ENCODE data around the gene RFTN2. TPM values are rescaled to one million over a fixed set of nuclear protein-coding genes. Genes with fewer than 3 reads are reported as not detected.

RFTN2 gene, protein sequence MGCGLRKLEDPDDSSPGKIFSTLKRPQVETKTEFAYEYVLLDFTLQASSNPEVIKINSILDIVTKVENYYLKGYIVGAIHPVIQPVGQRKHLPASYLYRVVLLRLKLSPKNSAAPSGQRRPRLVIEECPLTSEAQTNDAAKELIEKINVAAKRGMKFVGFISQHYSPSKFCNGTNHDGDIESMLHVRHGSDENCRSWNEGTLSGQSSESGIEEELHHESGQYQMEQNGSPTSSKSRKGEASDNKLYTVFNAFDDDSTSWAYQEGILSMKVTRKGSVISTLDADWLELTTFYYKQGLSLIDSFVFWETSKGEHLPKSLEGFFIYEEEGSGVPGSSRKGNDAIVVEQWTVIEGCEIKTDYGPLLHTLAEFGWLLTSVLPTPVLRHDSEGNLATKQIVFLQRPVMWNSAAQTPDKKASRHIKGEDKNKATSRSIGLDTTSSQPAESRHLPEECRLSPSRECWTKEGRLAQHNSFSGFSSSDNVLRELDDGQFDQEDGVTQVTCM
- not detected for total RNA-seq

DNA sequence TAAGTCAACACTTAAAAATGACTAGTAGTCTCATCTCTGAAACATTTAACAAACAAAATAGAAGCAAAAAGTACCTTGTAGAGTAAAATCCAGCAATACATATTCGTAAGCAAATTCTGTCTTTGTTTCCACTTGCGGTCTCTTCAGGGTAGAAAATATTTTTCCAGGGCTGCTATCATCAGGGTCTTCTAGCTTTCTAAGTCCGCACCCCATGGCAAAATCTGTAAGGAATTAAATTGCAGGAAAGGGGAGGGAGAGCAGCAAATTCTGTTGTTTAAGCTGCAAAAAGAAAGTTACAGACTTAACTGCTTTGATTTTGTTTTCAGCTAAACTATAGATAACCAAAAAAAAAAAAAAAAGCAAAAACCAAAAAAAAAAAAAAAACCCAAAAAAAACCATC lies at the start of gene RFTN2:
Gene RFTN2 (minus strand): TSS at position 342 of the 400 bp plus-strand sequence. CDS start 129 bp downstream, at position 213.
- intact Hi-C loops (cut with micrococcal nuclease), result no loop called here
- no peaks in the 10 kb centered on the region for H3K36me3 Mint-ChIP-seq (ENCODE audit: low read depth)
- ChIA-PET POLR2A (no interaction called here), CTCF (no interaction called here)
- H3K4me1 Mint-ChIP-seq (ENCODE audit: low read depth), result peaks cover 6% of the 10 kb centered on the region
- ATAC-seq (no peak), DNase-seq (no peak)
- H3K4me3 Mint-ChIP-seq, result no peak within 1 kb of the TSS
- no peak within 1 kb of the TSS for H3K27ac Mint-ChIP-seq
- TF ChIP-seq, protein P1, sequence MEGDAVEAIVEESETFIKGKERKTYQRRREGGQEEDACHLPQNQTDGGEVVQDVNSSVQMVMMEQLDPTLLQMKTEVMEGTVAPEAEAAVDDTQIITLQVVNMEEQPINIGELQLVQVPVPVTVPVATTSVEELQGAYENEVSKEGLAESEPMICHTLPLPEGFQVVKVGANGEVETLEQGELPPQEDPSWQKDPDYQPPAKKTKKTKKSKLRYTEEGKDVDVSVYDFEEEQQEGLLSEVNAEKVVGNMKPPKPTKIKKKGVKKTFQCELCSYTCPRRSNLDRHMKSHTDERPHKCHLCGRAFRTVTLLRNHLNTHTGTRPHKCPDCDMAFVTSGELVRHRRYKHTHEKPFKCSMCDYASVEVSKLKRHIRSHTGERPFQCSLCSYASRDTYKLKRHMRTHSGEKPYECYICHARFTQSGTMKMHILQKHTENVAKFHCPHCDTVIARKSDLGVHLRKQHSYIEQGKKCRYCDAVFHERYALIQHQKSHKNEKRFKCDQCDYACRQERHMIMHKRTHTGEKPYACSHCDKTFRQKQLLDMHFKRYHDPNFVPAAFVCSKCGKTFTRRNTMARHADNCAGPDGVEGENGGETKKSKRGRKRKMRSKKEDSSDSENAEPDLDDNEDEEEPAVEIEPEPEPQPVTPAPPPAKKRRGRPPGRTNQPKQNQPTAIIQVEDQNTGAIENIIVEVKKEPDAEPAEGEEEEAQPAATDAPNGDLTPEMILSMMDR (IDR thresholded peaks at IDR 0.05), result no peak
- H3K27me3 Mint-ChIP-seq, result peaks cover 14% of the 10 kb centered on the region
- no peaks in the 10 kb centered on the region for H3K9me3 Mint-ChIP-seq

DNA sequence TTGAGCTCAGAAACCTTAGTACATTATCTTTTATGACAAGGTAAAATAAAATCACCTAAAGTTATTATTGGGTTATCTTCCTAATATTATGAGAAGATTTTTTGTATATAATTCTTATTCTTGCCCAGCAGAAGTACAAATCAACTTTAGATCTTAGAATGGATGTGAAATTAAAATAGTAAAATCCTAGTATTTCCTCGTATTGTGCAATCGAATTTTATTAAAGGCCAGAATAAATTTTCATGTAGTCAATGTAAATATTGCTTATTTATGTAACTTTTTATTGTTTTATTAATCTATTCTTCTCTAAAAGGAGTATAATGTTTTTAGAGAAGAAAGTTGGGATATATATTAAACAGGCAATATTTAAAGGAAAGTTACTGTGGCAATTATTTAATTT lies 42.5 kb upstream of the RFTN2 start:
- intact Hi-C loops (cut with micrococcal nuclease), result no loop called here
- no peaks in the 10 kb centered on the region for H3K27me3 Mint-ChIP-seq
- ChIA-PET POLR2A (interaction anchor here (0.7 kb wide), 1 partner anchor 12 kb away, joined by 3 read pairs; no protein-coding TSS in a partner anchor), CTCF (no interaction called here)
- H3K9me3 Mint-ChIP-seq, result no peaks in the 10 kb centered on the region
- TF ChIP-seq, protein P1 (IDR thresholded peaks at IDR 0.05), result no peak
- peaks cover 9% of the 10 kb centered on the region for H3K4me1 Mint-ChIP-seq (ENCODE audit: low read depth)
- H3K4me3 Mint-ChIP-seq, result no peak overlapping the region
- ATAC-seq (no peak), DNase-seq (no peak)
- H3K27ac Mint-ChIP-seq, result no peak overlapping the region
- peaks cover 14% of the 10 kb centered on the region for H3K36me3 Mint-ChIP-seq (ENCODE audit: low read depth)

DNA sequence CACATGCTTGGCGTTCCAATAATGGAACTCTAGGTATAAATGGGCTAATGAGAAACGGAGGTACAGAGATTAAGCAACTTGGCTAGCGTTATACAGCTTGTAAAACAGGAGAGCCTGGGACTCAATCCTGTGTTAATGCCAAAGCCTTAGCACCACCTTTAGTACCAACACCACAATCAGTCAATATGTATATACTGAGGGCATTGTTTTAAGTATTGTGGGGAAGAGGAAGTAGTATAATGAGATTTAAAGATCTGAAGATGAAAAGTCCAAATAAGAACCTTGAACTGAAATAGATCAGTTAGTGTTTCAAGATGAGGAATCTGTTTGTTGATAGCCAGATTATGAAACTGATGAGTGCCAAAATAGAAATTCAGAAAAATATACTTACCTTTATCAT lies 37.9 kb upstream of the RFTN2 start:
- CTCF ChIA-PET, result interaction anchor here (1.8 kb wide), 1 partner anchor 65 kb away, joined by 6 read pairs; no protein-coding TSS in a partner anchor
- peaks cover 51% of the 10 kb centered on the region for H3K36me3 Mint-ChIP-seq (ENCODE audit: low read depth)

DNA sequence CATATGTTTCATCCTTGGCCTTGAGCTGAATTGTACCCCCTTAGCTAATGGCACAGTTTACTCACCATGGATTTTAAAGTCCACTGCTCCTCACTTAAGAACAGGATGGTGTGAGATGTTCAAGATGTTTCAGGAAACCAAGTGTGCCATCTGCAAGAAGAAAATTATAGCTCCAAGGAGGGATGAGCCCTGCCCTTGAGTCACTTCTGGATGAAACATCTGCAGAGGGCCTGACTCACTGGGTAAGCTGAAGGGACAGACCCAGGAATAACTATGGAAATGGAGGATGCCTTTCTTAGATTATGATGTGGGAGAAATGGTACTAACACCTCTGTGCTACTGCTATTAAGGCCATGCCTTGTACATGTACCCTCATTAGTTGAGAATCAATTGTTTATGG lies 36.2 kb upstream of the RFTN2 start:
- ATAC-seq, result no peak
- H3K4me1 Mint-ChIP-seq (ENCODE audit: low read depth), result peaks cover 55% of the 10 kb centered on the region
- TF ChIP-seq, protein P1 (IDR thresholded peaks at IDR 0.05), result no peak
- ChIA-PET CTCF (no interaction called here), POLR2A (interaction anchor here (0.7 kb wide), 1 partner anchor 791 kb away, joined by 3 read pairs; no protein-coding TSS in a partner anchor)
- intact Hi-C loops (cut with micrococcal nuclease), result no loop called here
- peaks cover 60% of the 10 kb centered on the region for H3K36me3 Mint-ChIP-seq (ENCODE audit: low read depth)
- no peak overlapping the region for H3K27ac Mint-ChIP-seq
- DNase-seq, result no peak
- no peaks in the 10 kb centered on the region for H3K9me3 Mint-ChIP-seq
- no peak overlapping the region for H3K4me3 Mint-ChIP-seq
- no peaks in the 10 kb centered on the region for H3K27me3 Mint-ChIP-seq

More for the DNA sequence above, 37.9 kb upstream of the RFTN2 start:
- H3K27me3 Mint-ChIP-seq, result no peaks in the 10 kb centered on the region
- POLR2A ChIA-PET, result interaction anchor here (0.6 kb wide), 1 partner anchor 12 kb away, joined by 3 read pairs; no protein-coding TSS in a partner anchor
- DNase-seq (no peak), ATAC-seq (no peak)
- H3K4me1 Mint-ChIP-seq (ENCODE audit: low read depth), result peaks cover 48% of the 10 kb centered on the region
- H3K27ac Mint-ChIP-seq, result no peak overlapping the region
- TF ChIP-seq, protein P1 (IDR thresholded peaks at IDR 0.05), result no peak
- intact Hi-C loops (cut with micrococcal nuclease), result no loop called here
- H3K9me3 Mint-ChIP-seq, result no peaks in the 10 kb centered on the region
- no peak overlapping the region for H3K4me3 Mint-ChIP-seq

Measured in activated CD8-positive, alpha-beta T cell treated with anti-CD3 and anti-CD28 coated beads for 36 hours (primary cell).